ENCODE results near the gene NOXO1.
A peak's percentile ranks its signal among the peaks of the same experiment; 100 is the strongest.

The NOXO1 gene

GRCh38 chr16:1938316-1938715 is 43.0 kb downstream of the NOXO1 start:
- DNase-seq, result no peak

- no peak for DNase-seq
Observed at GRCh38 chr16:1936945-1937479, 44.3 kb downstream of the NOXO1 start.

GRCh38 chr16:1933097-1933661 is 48.1 kb downstream of the NOXO1 start:
- no peak for DNase-seq

GRCh38 chr16:1932050-1933028 is 48.9 kb downstream of the NOXO1 start:
- DNase-seq, result no peak

- DNase-seq, result no peak
Observed at GRCh38 chr16:1930338-1930720, 50.9 kb downstream of the NOXO1 start.

GRCh38 chr16:1929578-1930337 is 51.5 kb downstream of the NOXO1 start:
- DNase-seq, result peak; percentile 92

- DNase-seq, result no peak
Observed at GRCh38 chr16:1929105-1929504, 52.2 kb downstream of the NOXO1 start.

All from CD4-positive, alpha-beta T cell treated with Interleukin-12 subunit alpha and Interleukin-12 subunit beta, for 1 hour (primary cell).